GM23338 (cell line): ENCODE results near the gene GPR153. TPM values are rescaled to one million over a fixed set of nuclear protein-coding genes. Genes with fewer than 3 reads are reported as not detected.

Experiments
- ATAC-seq: fragments of 200-7000 bp; cut with Tn5 transposase; 3 replicates; pipeline ENCODE4 v1.9.1; 2020
- DNase-seq: peaks from one replicate; pipeline ENCODE4 v3.0.0-alpha.2; 2015; ENCODE audit warnings: low spot score
- H2AFZ ChIP-seq: fragments of 200-600 bp; sonication (generic); 2 replicates; pipeline ENCODE4 v1.8.0; 2016; ENCODE audit warnings: antibody characterized with exemption, mild to moderate bottlenecking, moderate library complexity
- H3F3A ChIP-seq: fragments of 200-600 bp; sonication (generic); replicated peaks from 2 replicates; pipeline ENCODE4 v1.8.0; 2017; ENCODE audit warnings: antibody characterized with exemption, mixed run types, low read depth
- H3K27ac ChIP-seq: fragments of 200-600 bp; sonication (generic); 2 replicates; pipeline ENCODE4 v1.6.1; 2016; ENCODE audit warnings: low read depth
- H3K27me3 ChIP-seq: fragments of 200-600 bp; sonication (generic); 2 replicates; pipeline ENCODE4 v1.8.0; 2016; ENCODE audit warnings: mild to moderate bottlenecking, mixed run types, moderate library complexity; ENCODE audit not compliant: insufficient read depth
- H3K36me3 ChIP-seq: fragments of 200-600 bp; sonication (generic); 2 replicates; pipeline ENCODE4 v1.8.0; 2016; ENCODE audit warnings: mild to moderate bottlenecking; ENCODE audit not compliant: insufficient read depth
- H3K4me1 ChIP-seq: fragments of 200-600 bp; sonication (generic); 2 replicates; pipeline ENCODE4 v1.8.0; 2016; ENCODE audit warnings: mild to moderate bottlenecking, moderate library complexity; ENCODE audit not compliant: insufficient read depth
- H3K4me2 ChIP-seq: fragments of 200-600 bp; sonication (generic); 2 replicates; pipeline ENCODE4 v1.7.1; 2017; ENCODE audit warnings: mixed run types
- H3K4me3 ChIP-seq: fragments of 200-600 bp; sonication (generic); 2 replicates; pipeline ENCODE4 v1.6.1; 2016; ENCODE audit warnings: mixed run types
- H3K79me2 ChIP-seq: fragments of 200-600 bp; sonication (generic); replicated peaks from 2 replicates; pipeline ENCODE4 v1.8.0; 2017; ENCODE audit warnings: mild to moderate bottlenecking; ENCODE audit not compliant: insufficient read depth
- H3K9me2 ChIP-seq: fragments of 200-600 bp; sonication (generic); 2 replicates; pipeline ENCODE4 v1.8.0; 2017; ENCODE audit not compliant: insufficient read depth
- H4K20me1 ChIP-seq: fragments of 200-600 bp; sonication (generic); replicated peaks from 2 replicates; pipeline ENCODE4 v1.8.0; 2017; ENCODE audit warnings: mild to moderate bottlenecking; ENCODE audit not compliant: insufficient read depth
- H3K27ac Mint-ChIP-seq: 2 replicates; pipeline ENCODE4 v1.8.0; 2020; ENCODE audit warnings: inconsistent platforms, mild to moderate bottlenecking, moderate library complexity, mixed read lengths
- H3K27me3 Mint-ChIP-seq: 3 replicates; pipeline ENCODE4 v1.8.0; 2022; ENCODE audit warnings: low read depth, mild to moderate bottlenecking, moderate library complexity, mixed read lengths, inconsistent platforms; ENCODE audit not compliant: insufficient read depth, poor library complexity
- H3K36me3 Mint-ChIP-seq: 3 replicates; pipeline ENCODE4 v1.8.0; 2021; ENCODE audit warnings: low read depth, mild to moderate bottlenecking, inconsistent platforms, moderate library complexity, mixed read lengths
- H3K4me1 Mint-ChIP-seq: 3 replicates; pipeline ENCODE4 v1.8.0; 2020; ENCODE audit warnings: mild to moderate bottlenecking, inconsistent platforms, mixed read lengths
- H3K4me3 Mint-ChIP-seq: 3 replicates; pipeline ENCODE4 v1.8.0; 2021; ENCODE audit warnings: moderate library complexity, mild to moderate bottlenecking, inconsistent platforms, mixed read lengths
- H3K9me3 Mint-ChIP-seq: 3 replicates; pipeline ENCODE4 v1.8.0; 2020; ENCODE audit warnings: moderate library complexity, mild to moderate bottlenecking, inconsistent platforms, mixed read lengths
- CREB1 ChIP-seq: fragments of 250-450 bp; sonication (Bioruptor Pico); IDR thresholded peaks from 2 replicates; pipeline ENCODE4 v1.5.0; 2020; ENCODE audit warnings: low read depth, mild to moderate bottlenecking, moderate library complexity
- CTCF ChIP-seq, 2 experiments: fragments of 200-600 bp in 1 of 2; sonication (generic) in 1 of 2; conservative IDR thresholded peaks; 2 replicates each; pipeline versions ENCODE4 v1.5.1 to v1.6.1; 2016 to 2017; ENCODE audit warnings: antibody characterized with exemption in 2 of 2, low read depth in 2 of 2, mild to moderate bottlenecking in 2 of 2, moderate library complexity in 1 of 2
- ETS1 ChIP-seq: IDR thresholded peaks from 2 replicates; pipeline ENCODE4 v1.6.1; 2016; ENCODE audit warnings: antibody characterized with exemption
- EZH2 ChIP-seq: fragments of 200-600 bp; sonication (generic); IDR thresholded peaks from one replicate; pipeline ENCODE4 v1.8.0; 2017; ENCODE audit warnings: antibody characterized with exemption, mild to moderate bottlenecking, low read depth; ENCODE audit not compliant: unreplicated experiment
- EZH2phosphoT487 ChIP-seq: fragments of 200-600 bp; sonication (generic); IDR thresholded peaks from one replicate; pipeline ENCODE4 v1.8.1; 2018; ENCODE audit warnings: antibody characterized with exemption; ENCODE audit not compliant: unreplicated experiment
- JUNB ChIP-seq: IDR thresholded peaks from one replicate; pipeline ENCODE4 v1.6.1; 2016; ENCODE audit warnings: antibody characterized with exemption; ENCODE audit not compliant: unreplicated experiment
- NANOG ChIP-seq: IDR thresholded peaks from 2 replicates; pipeline ENCODE4 v1.6.1; 2016; ENCODE audit warnings: antibody characterized with exemption, borderline replicate concordance
- POLR2AphosphoS5 ChIP-seq: IDR thresholded peaks from 2 replicates; pipeline ENCODE4 v1.6.1; 2016; ENCODE audit warnings: antibody characterized with exemption, low read depth
- REST ChIP-seq: IDR thresholded peaks from one replicate; pipeline ENCODE4 v1.6.1; 2018; ENCODE audit warnings: antibody characterized with exemption; ENCODE audit not compliant: unreplicated experiment
- STAT1 ChIP-seq: IDR thresholded peaks from one replicate; pipeline ENCODE4 v1.6.1; 2016; ENCODE audit warnings: antibody characterized with exemption; ENCODE audit not compliant: unreplicated experiment
- ZNF114 ChIP-seq: fragments of 250-450 bp; sonication (Bioruptor Pico); IDR thresholded peaks from 2 replicates; pipeline ENCODE4 v1.5.0; 2020; ENCODE audit warnings: mild to moderate bottlenecking, moderate library complexity
- ZNF331 ChIP-seq: fragments of 250-450 bp; sonication (Bioruptor Pico); IDR thresholded peaks from 2 replicates; pipeline ENCODE4 v1.5.0; 2020; ENCODE audit warnings: low read depth, mild to moderate bottlenecking, moderate library complexity
- ZNF462 ChIP-seq: fragments of 250-450 bp; sonication (Bioruptor Pico); IDR thresholded peaks from 2 replicates; pipeline ENCODE4 v1.5.0; 2020; ENCODE audit warnings: mild to moderate bottlenecking, moderate library complexity
- polyA plus RNA-seq: library from polyadenylated mRNA; unstranded; fragments of >200 nt; fragmentation: Nextera tagmentation; extraction: Ambion mirVana; gene quantifications from 2 replicates; pipeline ENCODE4 v1.2.1, GENCODE V29; 2016
- total RNA-seq: library from RNA; depleted of rRNA; stranded (reverse); fragments of >200 nt; shearing (Covaris generic); gene quantifications from 2 replicates; pipeline ENCODE4 v1.2.3, GENCODE V29; 2014

Gene GPR153
- total and polyA plus RNA-seq, 2 experiments from 2014 or later = 1.3 to 9.0 TPM

- ATAC-seq (no peak), DNase-seq (no peak)
- H3K27me3 Mint-ChIP-seq = peaks cover 32% of the 10 kb centered on the region
- peaks cover 21% of the 10 kb centered on the region for H3K79me2 ChIP-seq
- H3K27ac Mint-ChIP-seq = no peak overlapping the region
- peaks cover 20% of the 10 kb centered on the region for H3K27me3 ChIP-seq
- no peak overlapping the region for H2AFZ ChIP-seq
- peaks cover 13% of the 10 kb centered on the region for H4K20me1 ChIP-seq
- peaks cover 15% of the 10 kb centered on the region for H3K36me3 Mint-ChIP-seq
- no peaks in the 10 kb centered on the region for H3K9me3 Mint-ChIP-seq
- H3K4me2 ChIP-seq = no peak overlapping the region
- H3K27ac ChIP-seq = no peak overlapping the region
- H3K9me2 ChIP-seq = no peaks in the 10 kb centered on the region
- peaks cover 11% of the 10 kb centered on the region for H3K36me3 ChIP-seq
- peaks cover 29% of the 10 kb centered on the region for H3K4me1 ChIP-seq
- H3K4me1 Mint-ChIP-seq = peaks cover 34% of the 10 kb centered on the region
- TF ChIP-seq NANOG (no peak), EZH2phosphoT487 (no peak), ZNF114 (CRISPR knock-in tag) (no peak), POLR2AphosphoS5 (no peak), ZNF462 (CRISPR knock-in tag) (no peak), JUNB (no peak), ETS1 (no peak), STAT1 (no peak), CREB1 (CRISPR knock-in tag) (no peak), REST (no peak), ZNF331 (no peak), CTCF (conservative IDR thresholded peaks at IDR 0.05; ENCODE audit: low read depth in 2 of 2) (no peak), EZH2 (no peak)
- peaks cover 19% of the 10 kb centered on the region for H3F3A ChIP-seq
- H3K4me3 Mint-ChIP-seq = no peak overlapping the region
- H3K4me3 ChIP-seq = no peak overlapping the region
These were observed 58.6 kb downstream of the GPR153 start for GRCh38 chr1:6202256-6202655.
